Measurements from ENCODE around the gene PROZ.
"Not testable (repeated sequence)": the region's sequence is repeated elsewhere in the genome, so short reads cannot be mapped to it uniquely, and the experiment has no call there.

PROZ gene

GRCh38 chr13:113155201-113155600 lies 3.2 kb upstream of the PROZ start:
- no peak for DNase-seq (ENCODE audit: low read depth in 3 of 3)

GRCh38 chr13:113155982-113156655 lies 2.3 kb upstream of the PROZ start:
- DNase-seq (ENCODE audit: low read depth in 3 of 3): no peak

- no peak for DNase-seq (ENCODE audit: low read depth in 3 of 3)
Observed at GRCh38 chr13:113157206-113157928, 1.1 kb upstream of the PROZ start.

GRCh38 chr13:113158946-113159345 lies 498 bp downstream of the PROZ start:
- no peak for DNase-seq (ENCODE audit: low read depth in 3 of 3)

GRCh38 chr13:113159701-113160100 lies 1.3 kb downstream of the PROZ start:
- no peak for DNase-seq (ENCODE audit: low read depth in 3 of 3)

GRCh38 chr13:113160983-113161382 lies 2.5 kb downstream of the PROZ start:
- DNase-seq (ENCODE audit: low read depth in 3 of 3): no peak

- DNase-seq (ENCODE audit: low read depth in 3 of 3): no peak
Observed at GRCh38 chr13:113161433-113161832, 3.0 kb downstream of the PROZ start.

- DNase-seq (ENCODE audit: low read depth in 3 of 3): not testable (repeated sequence)
Observed at GRCh38 chr13:113161975-113162374, 3.5 kb downstream of the PROZ start.

- DNase-seq (ENCODE audit: low read depth in 3 of 3): no peak
Observed at GRCh38 chr13:113162783-113163685, 4.6 kb downstream of the PROZ start.

- DNase-seq (ENCODE audit: low read depth in 3 of 3): no peak
Observed at GRCh38 chr13:113164492-113164891, 6.0 kb downstream of the PROZ start.

GRCh38 chr13:113166266-113166665 lies 7.8 kb downstream of the PROZ start:
- no peak for DNase-seq (ENCODE audit: low read depth in 3 of 3)

- DNase-seq (ENCODE audit: low read depth in 3 of 3): no peak
Observed at GRCh38 chr13:113166681-113167080, 8.2 kb downstream of the PROZ start.

GRCh38 chr13:113167155-113167554 lies 8.7 kb downstream of the PROZ start:
- DNase-seq (ENCODE audit: low read depth in 3 of 3): no peak

GRCh38 chr13:113167575-113167974 lies 9.1 kb downstream of the PROZ start:
- no peak for DNase-seq (ENCODE audit: low read depth in 3 of 3)

GRCh38 chr13:113168211-113168610 lies 9.8 kb downstream of the PROZ start:
- DNase-seq (ENCODE audit: low read depth in 3 of 3): no peak

GRCh38 chr13:113169277-113170272 lies 11.1 kb downstream of the PROZ start:
- DNase-seq (ENCODE audit: low read depth in 3 of 3): no peak

GRCh38 chr13:113170511-113170910 lies 12.1 kb downstream of the PROZ start:
- no peak for DNase-seq (ENCODE audit: low read depth in 3 of 3)

GRCh38 chr13:113171250-113172125 lies 13.0 kb downstream of the PROZ start:
- no peak for DNase-seq (ENCODE audit: low read depth in 3 of 3)

- DNase-seq (ENCODE audit: low read depth in 3 of 3): no peak
Observed at GRCh38 chr13:113172419-113172926, 14.0 kb downstream of the PROZ start.

- peak in 2 of 3 experiments; percentile 45 to 56 for DNase-seq (ENCODE audit: low read depth in 3 of 3)
Observed at GRCh38 chr13:113176280-113176679, 17.8 kb downstream of the PROZ start.

Data from stimulated activated CD4-positive, alpha-beta T cell treated with anti-CD3 and anti-CD28 coated beads, TNF-alpha, amount 100 ng/mL, for 4 hours (primary cell).